ENCODE measurements around the gene RGS6. TPM values are rescaled to one million over a fixed set of nuclear protein-coding genes. Genes with fewer than 3 reads are reported as not detected.

The RGS6 gene
- total RNA-seq, 2 experiments from 2014 or later, result not detected

GRCh38 chr14:72126561-72126960, 194.3 kb downstream of the RGS6 start:
- Histone ChIP-seq H4K20me1 (ENCODE audit: insufficient read depth, low read length) (no peaks in the 10 kb centered on the region), H3K4me2 (ENCODE audit: low read length) (no peak overlapping the region), H2AFZ (ENCODE audit: low read length) (no peak overlapping the region), H3K79me2 (ENCODE audit: insufficient read depth, low read depth, low read length) (no peaks in the 10 kb centered on the region), H3K9me2 (ENCODE audit: insufficient read depth, low read length) (no peaks in the 10 kb centered on the region), H3K9me3 (ENCODE audit: low read length) (no peaks in the 10 kb centered on the region), H3K36me3 (ENCODE audit: insufficient read depth, low read length) (no peaks in the 10 kb centered on the region), H3K4me3 (ENCODE audit: low read depth, low read length, poor library complexity, severe bottlenecking) (no peak overlapping the region), H3K4me1 (ENCODE audit: insufficient read depth, low read length, poor library complexity, severe bottlenecking) (no peaks in the 10 kb centered on the region), H3K27ac (ENCODE audit: low read depth, low read length, poor library complexity, severe bottlenecking) (no peak overlapping the region)
- intact Hi-C loops (cut with micrococcal nuclease; ENCODE audit: unreplicated experiment), result no loop called here
- TF ChIP-seq CTCF (conservative IDR thresholded peaks at IDR 0.05; ENCODE audit: low read length) (no peak), EZH2phosphoT487 (IDR thresholded peaks at IDR 0.05; ENCODE audit: borderline replicate concordance, low read depth, low read length) (no peak)
- ChIA-PET POLR2A (no interaction called here), CTCF (ENCODE audit: unreplicated experiment) (no interaction called here)
- DNase-seq (ENCODE audit: low spot score), result no peak
- no TSS peak for BruUV-seq (replicated peaks)

- Histone ChIP-seq H3K36me3 (ENCODE audit: insufficient read depth, low read length) (no peaks in the 10 kb centered on the region), H3K79me2 (ENCODE audit: insufficient read depth, low read depth, low read length) (no peaks in the 10 kb centered on the region), H3K9me2 (ENCODE audit: insufficient read depth, low read length) (no peaks in the 10 kb centered on the region; the same call in 1 of the 2 replicates), H3K9me3 (ENCODE audit: low read length) (no peaks in the 10 kb centered on the region), H3K4me3 (ENCODE audit: low read depth, low read length, poor library complexity, severe bottlenecking) (no peak overlapping the region), H3K27ac (ENCODE audit: low read depth, low read length, poor library complexity, severe bottlenecking) (no peak overlapping the region), H3K4me2 (ENCODE audit: low read length) (no peak overlapping the region), H2AFZ (ENCODE audit: low read length) (no peak overlapping the region), H4K20me1 (ENCODE audit: insufficient read depth, low read length) (no peaks in the 10 kb centered on the region), H3K4me1 (ENCODE audit: insufficient read depth, low read length, poor library complexity, severe bottlenecking) (no peaks in the 10 kb centered on the region)
- TF ChIP-seq CTCF (conservative IDR thresholded peaks at IDR 0.05; ENCODE audit: low read length), result no peak
- TF ChIP-seq EZH2phosphoT487 (IDR thresholded peaks at IDR 0.05; ENCODE audit: borderline replicate concordance, low read depth, low read length), result no peak
- ChIA-PET CTCF (ENCODE audit: unreplicated experiment) (no interaction called here), POLR2A (no interaction called here)
- intact Hi-C loops (cut with micrococcal nuclease; ENCODE audit: unreplicated experiment), result no loop called here
- BruUV-seq (replicated peaks), result no TSS peak
- DNase-seq (ENCODE audit: low spot score), result no peak
These were observed 196.4 kb downstream of the RGS6 start for GRCh38 chr14:72128629-72129028.

GRCh38 chr14:72129291-72129690, 197.1 kb downstream of the RGS6 start:
- Histone ChIP-seq H3K4me1 (ENCODE audit: insufficient read depth, low read length, poor library complexity, severe bottlenecking) (no peaks in the 10 kb centered on the region), H4K20me1 (ENCODE audit: insufficient read depth, low read length) (no peaks in the 10 kb centered on the region), H3K36me3 (ENCODE audit: insufficient read depth, low read length) (no peaks in the 10 kb centered on the region), H3K4me2 (ENCODE audit: low read length) (no peak overlapping the region), H3K27ac (ENCODE audit: low read depth, low read length, poor library complexity, severe bottlenecking) (no peak overlapping the region), H3K79me2 (ENCODE audit: insufficient read depth, low read depth, low read length) (no peaks in the 10 kb centered on the region), H3K4me3 (ENCODE audit: low read depth, low read length, poor library complexity, severe bottlenecking) (no peak overlapping the region), H3K9me3 (ENCODE audit: low read length) (no peaks in the 10 kb centered on the region), H2AFZ (ENCODE audit: low read length) (no peak overlapping the region), H3K9me2 (ENCODE audit: insufficient read depth, low read length) (no peaks in the 10 kb centered on the region; the same call in 1 of the 2 replicates)
- intact Hi-C loops (cut with micrococcal nuclease; ENCODE audit: unreplicated experiment), result no loop called here
- DNase-seq (ENCODE audit: low spot score), result no peak
- BruUV-seq (replicated peaks), result no TSS peak
- CTCF ChIA-PET (ENCODE audit: unreplicated experiment), result no interaction called here
- POLR2A ChIA-PET, result no interaction called here
- TF ChIP-seq EZH2phosphoT487 (IDR thresholded peaks at IDR 0.05; ENCODE audit: borderline replicate concordance, low read depth, low read length) (no peak), CTCF (conservative IDR thresholded peaks at IDR 0.05; ENCODE audit: low read length) (no peak)

Measured in OCI-LY7 (cell line).